SH-SY5Y (cell line): ENCODE results near the gene PRG3.

Experiments
- GATA2 ChIP-seq: IDR thresholded peaks from 2 replicates; pipeline ENCODE4 v1.6.1; 2011; ENCODE audit warnings: mild to moderate bottlenecking, low read depth, low read length
- GATA3 ChIP-seq: IDR thresholded peaks from 2 replicates; pipeline ENCODE4 v1.6.1; 2011; ENCODE audit warnings: low read depth, mild to moderate bottlenecking, low read length, moderate library complexity

GRCh38 chr11:57327721-57328120 is 53.2 kb downstream of the PRG3 start:
- TF ChIP-seq GATA3 (no peak), GATA2 (no peak)
